Activated naive CD4-positive, alpha-beta T cell treated with anti-CD3 and anti-CD28 coated beads, Interleukin-2, amount 10 ng/mL, durations not matched to agents 7 days and 5 days (primary cell): ENCODE measurements around the gene NSRP1.
A peak's percentile ranks its signal among the peaks of the same experiment; 100 is the strongest.
"Not testable (repeated sequence)": the region's sequence is repeated elsewhere in the genome, so short reads cannot be mapped to it uniquely, and the experiment has no call there.

ENCODE experiments used
- CTCF ChIA-PET: fragments of 350-600 bp; sonication (Branson Sonifier 250); formaldehyde crosslinking; loops from one replicate; lab custom pipeline; 2021; ENCODE audit warnings: antibody characterized with exemption; lab: Charles Lee
- DNase-seq: peaks from one replicate; pipeline ENCODE4 v3.0.0-alpha.2; 2020
- H3K27ac Mint-ChIP-seq: one replicate; pipeline ENCODE4 v1.8.0; 2021; ENCODE audit warnings: mild to moderate bottlenecking, moderate library complexity, mixed read lengths
- H3K27me3 Mint-ChIP-seq: one replicate; pipeline ENCODE4 v1.8.0; 2021; ENCODE audit warnings: mild to moderate bottlenecking, mixed read lengths
- H3K36me3 Mint-ChIP-seq: one replicate; pipeline ENCODE4 v1.8.0; 2021; ENCODE audit warnings: mixed read lengths
- H3K4me1 Mint-ChIP-seq: one replicate; pipeline ENCODE4 v1.8.0; 2021; ENCODE audit warnings: mixed read lengths
- H3K4me3 Mint-ChIP-seq: one replicate; pipeline ENCODE4 v1.8.0; 2021; ENCODE audit warnings: mild to moderate bottlenecking, moderate library complexity, mixed read lengths
- H3K9me3 Mint-ChIP-seq: one replicate; pipeline ENCODE4 v1.8.0; 2021; ENCODE audit warnings: mixed read lengths

NSRP1 gene

DNA sequence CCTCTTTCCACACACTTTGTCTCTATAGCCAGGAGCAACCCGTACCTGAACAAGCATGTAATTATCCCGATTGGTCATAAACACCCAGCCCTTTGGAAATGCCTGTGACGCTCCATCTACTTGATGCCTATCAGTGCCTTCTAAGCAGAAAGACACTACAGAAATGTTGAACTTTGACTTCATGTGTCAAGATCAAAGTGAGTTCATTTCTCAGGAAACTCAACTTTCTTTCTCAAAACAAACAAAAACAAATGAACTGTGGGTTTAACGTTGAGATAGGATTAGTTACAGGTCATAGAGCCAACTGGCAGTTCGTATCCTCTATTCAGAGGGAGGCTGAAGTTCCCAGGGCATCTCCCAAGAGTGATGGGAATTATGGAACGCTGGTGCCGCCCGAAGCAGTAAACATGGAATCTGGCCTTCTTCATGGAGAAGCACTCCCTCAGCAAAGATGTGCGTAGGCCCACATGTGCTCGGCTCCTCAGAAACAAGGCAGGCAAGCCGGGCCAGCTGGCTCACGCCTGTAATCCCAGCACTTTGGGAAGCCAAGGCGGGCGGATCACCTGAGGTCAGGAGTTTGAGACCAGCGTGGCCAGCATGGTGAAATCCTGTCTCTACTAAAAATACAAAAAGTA lies 109.4 kb downstream of the NSRP1 start:
- no peak for DNase-seq
- Mint-ChIP-seq H3K27ac (no peak overlapping the region), H3K4me3 (no peak overlapping the region), H3K9me3 (no peaks in the 10 kb centered on the region), H3K36me3 (no peaks in the 10 kb centered on the region), H3K27me3 (peaks cover 52% of the 10 kb centered on the region), H3K4me1 (no peaks in the 10 kb centered on the region)
- CTCF ChIA-PET, result no interaction called here

DNA sequence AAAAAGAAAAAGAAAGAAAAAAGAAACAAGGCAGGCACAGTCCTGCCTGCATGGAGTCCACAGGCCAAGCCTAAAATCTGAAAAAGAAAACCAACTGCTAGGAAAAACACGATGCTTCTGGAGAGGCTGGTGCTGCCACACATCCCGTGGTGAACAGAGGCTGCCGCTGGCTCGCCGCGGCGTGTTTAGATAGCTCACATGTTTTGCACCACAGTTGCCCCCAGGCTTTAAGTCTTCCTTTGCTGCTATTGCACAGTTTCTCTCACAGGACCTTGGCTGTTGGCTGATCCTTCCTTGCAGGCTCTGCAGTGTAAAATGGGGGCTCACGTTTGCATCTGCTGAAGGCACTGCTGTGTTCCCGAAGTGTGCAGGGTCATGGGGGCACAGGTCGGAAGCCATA lies 110.3 kb downstream of the NSRP1 start:
- Mint-ChIP-seq H3K4me1 (no peaks in the 10 kb centered on the region), H3K27ac (no peak overlapping the region), H3K4me3 (no peak overlapping the region), H3K27me3 (peaks cover 54% of the 10 kb centered on the region), H3K9me3 (no peaks in the 10 kb centered on the region), H3K36me3 (no peaks in the 10 kb centered on the region)
- DNase-seq, result no peak
- CTCF ChIA-PET, result interaction anchor here (1.0 kb wide), 1 partner anchor 101 kb away, joined by 4 read pairs; no protein-coding TSS in a partner anchor

DNA sequence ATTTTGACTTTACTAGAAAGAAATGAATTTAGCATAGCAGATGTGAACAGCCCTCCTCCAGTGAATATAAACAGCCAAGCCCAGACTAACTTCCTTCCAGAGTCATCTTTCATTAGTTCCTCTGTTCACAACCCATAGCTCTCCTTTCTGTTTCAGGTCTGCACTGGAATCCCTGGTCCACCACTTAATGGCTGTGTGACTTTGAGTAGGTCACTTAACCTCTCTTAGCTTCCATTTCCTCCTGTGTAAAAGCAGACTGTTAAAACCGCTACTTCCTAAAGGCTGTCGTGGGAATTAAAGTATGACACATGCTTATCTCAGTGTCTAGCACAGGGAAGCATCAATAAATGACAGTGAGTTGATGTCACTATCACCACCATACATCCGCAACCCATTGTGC lies 111.4 kb downstream of the NSRP1 start:
- no peak overlapping the region for H3K27ac Mint-ChIP-seq
- peaks cover 65% of the 10 kb centered on the region for H3K27me3 Mint-ChIP-seq
- no peaks in the 10 kb centered on the region for H3K4me1 Mint-ChIP-seq
- H3K4me3 Mint-ChIP-seq, result no peak overlapping the region
- H3K36me3 Mint-ChIP-seq, result no peaks in the 10 kb centered on the region
- H3K9me3 Mint-ChIP-seq, result no peaks in the 10 kb centered on the region
- no peak for DNase-seq
- CTCF ChIA-PET, result interaction anchor here (1.0 kb wide), 1 partner anchor 103 kb away, joined by 4 read pairs; no protein-coding TSS in a partner anchor

DNA sequence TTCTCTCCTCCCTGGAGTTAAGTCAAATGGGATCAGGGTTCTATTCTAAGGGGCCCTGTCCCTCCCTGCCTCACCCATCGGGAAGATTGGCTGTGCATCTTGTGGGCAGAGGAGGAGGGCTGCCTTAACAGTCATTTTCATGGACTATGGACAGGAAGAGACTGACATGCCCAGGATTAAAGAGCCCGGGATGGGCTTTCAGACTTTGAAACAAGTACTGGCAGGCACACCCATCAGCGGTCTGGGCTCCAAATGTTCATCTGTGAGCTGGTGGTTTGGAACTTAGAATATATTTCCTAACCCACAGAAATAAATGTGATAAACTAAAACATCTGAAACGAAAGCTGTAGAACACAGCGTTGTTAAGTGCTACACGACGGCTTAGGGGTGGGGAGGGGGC lies 112.4 kb downstream of the NSRP1 start:
- H3K36me3 Mint-ChIP-seq, result no peaks in the 10 kb centered on the region
- no peak for DNase-seq

DNA sequence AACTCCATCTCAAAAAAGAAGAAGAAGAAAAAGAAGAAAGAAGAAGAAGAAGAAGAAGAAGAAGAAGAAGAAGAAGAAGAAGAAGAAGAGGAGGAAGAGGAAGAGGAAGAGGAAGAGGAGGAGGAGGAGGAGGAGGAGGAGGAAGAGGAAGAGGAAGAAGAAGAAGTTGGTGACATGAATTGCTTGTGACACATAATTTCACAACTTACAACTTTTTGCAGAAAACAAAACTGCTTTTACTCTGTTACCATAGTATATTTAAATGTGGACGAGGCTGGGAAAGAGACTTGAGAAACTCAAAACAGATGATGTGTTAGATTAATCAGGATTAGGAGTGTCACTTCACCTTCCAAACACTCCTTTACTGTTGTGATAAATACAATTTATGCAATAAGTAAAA lies 113.4 kb downstream of the NSRP1 start:
- H3K27ac Mint-ChIP-seq, H3K4me3 Mint-ChIP-seq, H3K9me3 Mint-ChIP-seq, H3K4me1 Mint-ChIP-seq, H3K36me3 Mint-ChIP-seq, CTCF ChIA-PET, DNase-seq: not testable (repeated sequence)
- H3K27me3 Mint-ChIP-seq, result peaks cover 75% of the 10 kb centered on the region

More for the DNA sequence above, 112.4 kb downstream of the NSRP1 start:
- CTCF ChIA-PET, result no interaction called here
- Mint-ChIP-seq H3K27ac (no peak overlapping the region), H3K4me1 (no peaks in the 10 kb centered on the region), H3K27me3 (peaks cover 75% of the 10 kb centered on the region), H3K9me3 (no peaks in the 10 kb centered on the region), H3K4me3 (no peak overlapping the region)

DNA sequence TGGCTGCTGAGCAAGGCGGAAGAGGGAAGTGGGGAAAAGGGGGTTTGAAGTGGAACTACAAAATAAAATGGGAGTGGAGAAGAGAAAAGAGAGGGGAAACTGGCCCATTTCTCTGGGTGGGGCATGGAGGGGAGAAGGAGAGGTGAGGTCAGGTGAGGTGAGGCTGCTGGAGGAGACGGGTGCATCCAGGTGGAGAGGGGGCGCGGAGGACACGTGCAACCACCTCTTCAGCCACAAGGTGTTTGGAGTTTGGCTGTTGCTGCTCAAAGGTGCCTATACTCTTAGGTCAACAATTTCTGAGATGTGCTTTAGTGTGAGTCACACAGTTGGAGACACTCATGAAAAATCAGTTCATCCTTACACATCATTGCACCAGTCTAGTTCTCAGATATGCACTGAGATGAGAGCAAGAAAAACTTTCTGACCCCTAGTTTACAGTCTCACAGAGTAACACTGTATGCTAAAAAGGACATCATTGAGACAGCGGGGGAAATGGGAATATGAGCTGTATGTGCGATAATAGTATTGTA lies 114.0 kb downstream of the NSRP1 start:
- Mint-ChIP-seq H3K9me3 (no peaks in the 10 kb centered on the region), H3K4me1 (peaks cover 8% of the 10 kb centered on the region), H3K36me3 (no peaks in the 10 kb centered on the region), H3K27ac (no peak overlapping the region), H3K27me3 (peaks cover 75% of the 10 kb centered on the region), H3K4me3 (no peak overlapping the region)
- CTCF ChIA-PET, result no interaction called here
- DNase-seq, result no peak

DNA sequence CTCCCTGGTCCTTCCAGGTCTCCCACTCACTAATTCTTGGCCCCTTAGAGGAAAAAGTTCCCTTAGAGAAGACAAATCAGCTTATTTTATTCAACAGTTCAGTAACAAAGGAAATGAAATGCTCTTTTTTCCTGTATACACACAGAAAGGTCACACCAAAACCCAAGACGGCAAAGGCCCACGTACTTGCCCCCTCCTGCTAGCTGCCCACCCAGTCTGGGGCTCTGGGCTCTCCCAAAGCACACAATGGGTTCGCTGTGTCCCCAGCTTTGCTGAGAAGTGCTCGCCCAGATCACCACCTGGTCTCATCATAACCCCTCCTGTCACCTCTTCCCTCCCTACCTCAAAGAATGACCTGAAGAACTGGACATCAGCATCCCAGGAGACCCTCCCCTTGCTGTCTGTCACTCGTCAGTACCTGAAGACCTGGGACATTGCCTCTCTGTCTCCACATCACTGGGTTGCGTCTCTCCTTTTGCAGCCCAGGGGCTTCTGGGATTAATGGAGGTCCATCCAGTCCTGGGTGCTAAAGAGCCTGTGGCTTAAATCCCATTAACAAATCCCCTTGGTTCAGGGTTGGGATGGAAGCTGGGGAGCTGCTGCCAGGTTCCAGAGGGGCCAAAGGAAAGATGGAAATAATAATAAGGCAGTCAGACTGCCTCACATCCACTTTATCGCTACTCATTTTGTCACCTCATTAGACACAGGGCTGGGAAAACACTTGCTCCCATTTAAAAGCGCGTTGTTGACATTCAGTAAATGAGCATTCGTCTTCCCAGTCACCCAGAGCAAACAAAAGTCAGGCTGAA lies 115.6 kb downstream of the NSRP1 start:
- CTCF ChIA-PET, result no interaction called here

DNA sequence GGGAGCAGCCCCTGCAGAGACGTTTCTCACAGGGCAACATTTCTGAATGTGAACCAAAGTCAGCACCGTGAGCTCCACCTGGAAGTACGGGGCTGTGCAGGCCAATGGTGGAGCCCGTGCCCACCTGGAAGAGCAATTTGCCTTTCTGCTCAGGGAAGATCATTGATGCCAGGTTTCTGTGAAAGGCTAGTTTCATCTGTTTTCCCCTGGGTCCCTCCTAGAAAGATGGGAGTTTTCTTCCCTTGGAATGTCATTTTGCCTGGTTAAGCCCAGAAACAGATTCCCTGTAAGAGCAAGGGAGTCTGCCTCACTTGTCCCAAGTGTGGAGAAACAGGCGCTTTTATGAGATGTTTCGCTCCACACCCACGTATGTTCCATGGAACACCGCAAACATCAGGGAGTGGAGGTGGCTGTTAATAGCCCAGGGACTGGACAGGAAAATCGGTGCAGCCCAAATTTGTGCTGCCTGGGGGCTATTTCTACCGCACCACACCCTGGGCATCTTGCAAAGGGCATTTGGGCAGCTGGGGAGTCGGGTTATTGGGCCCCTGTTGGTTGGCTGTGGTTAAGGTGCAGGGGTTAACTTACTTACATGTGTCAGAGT lies 116.3 kb downstream of the NSRP1 start:
- Mint-ChIP-seq H3K36me3 (no peaks in the 10 kb centered on the region), H3K27ac (no peak overlapping the region), H3K4me3 (no peak overlapping the region), H3K4me1 (peaks cover 15% of the 10 kb centered on the region), H3K27me3 (peaks cover 87% of the 10 kb centered on the region), H3K9me3 (no peaks in the 10 kb centered on the region)
- CTCF ChIA-PET, result interaction anchor here (1.0 kb wide), 1 partner anchor 108 kb away, joined by 3 read pairs; no protein-coding TSS in a partner anchor
- DNase-seq, result no peak

More for the DNA sequence above, 115.6 kb downstream of the NSRP1 start:
- Mint-ChIP-seq H3K27ac (no peak overlapping the region), H3K36me3 (no peaks in the 10 kb centered on the region), H3K4me3 (no peak overlapping the region), H3K27me3 (peaks cover 81% of the 10 kb centered on the region), H3K9me3 (no peaks in the 10 kb centered on the region), H3K4me1 (peaks cover 15% of the 10 kb centered on the region)
- no peak for DNase-seq

DNA sequence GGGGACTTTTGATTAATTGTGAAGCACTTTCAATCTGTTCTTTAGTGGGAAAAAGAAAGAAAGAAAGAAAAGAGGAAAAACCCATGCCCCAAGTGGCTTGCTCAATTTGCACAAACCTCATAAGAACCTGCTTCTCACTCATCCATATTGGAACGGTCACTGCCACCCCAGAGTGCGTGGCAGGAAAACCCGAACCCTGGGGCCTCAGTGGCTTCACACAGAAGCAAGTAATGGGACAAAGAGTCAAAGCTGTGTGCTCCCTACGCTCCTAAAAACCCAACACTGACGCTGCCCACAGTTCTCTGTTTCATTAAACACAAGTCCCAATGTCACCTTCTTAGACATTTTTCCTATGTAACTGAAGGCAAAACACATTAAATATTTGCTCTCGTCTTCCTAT lies 117.7 kb downstream of the NSRP1 start:
- Mint-ChIP-seq H3K4me1 (peaks cover 21% of the 10 kb centered on the region), H3K36me3 (no peaks in the 10 kb centered on the region), H3K27ac (no peak overlapping the region), H3K9me3 (no peaks in the 10 kb centered on the region), H3K4me3 (no peak overlapping the region), H3K27me3 (peaks cover 89% of the 10 kb centered on the region)
- CTCF ChIA-PET, result interaction anchor here (1.0 to 1.4 kb wide), 3 partner anchors 102 to 110 kb away, joined by 3 to 6 read pairs (median 5); no protein-coding TSS in a partner anchor
- no peak for DNase-seq

DNA sequence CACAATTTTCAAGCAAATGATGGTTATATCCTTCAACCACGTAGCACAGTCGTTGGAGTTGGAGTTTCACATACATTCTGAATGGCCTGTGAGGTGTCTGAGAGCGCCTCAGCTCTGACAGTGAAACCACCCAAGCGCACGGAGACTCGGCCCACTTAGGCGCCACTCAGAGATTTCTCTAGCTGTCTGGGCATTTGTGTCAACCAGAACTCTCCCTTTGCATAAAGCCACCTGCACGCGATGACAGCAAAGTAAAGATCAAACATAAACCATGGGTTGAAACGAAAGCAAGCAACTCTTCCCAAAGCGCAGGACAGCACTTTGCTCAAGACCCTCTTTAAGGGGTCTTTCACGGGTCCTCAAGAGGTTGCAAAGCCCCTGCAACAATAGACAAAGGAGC lies 118.3 kb downstream of the NSRP1 start:
- CTCF ChIA-PET, result interaction anchor here (1.2 to 1.4 kb wide), 2 partner anchors 101 to 110 kb away, joined by 5 to 6 read pairs; no protein-coding TSS in a partner anchor

DNA sequence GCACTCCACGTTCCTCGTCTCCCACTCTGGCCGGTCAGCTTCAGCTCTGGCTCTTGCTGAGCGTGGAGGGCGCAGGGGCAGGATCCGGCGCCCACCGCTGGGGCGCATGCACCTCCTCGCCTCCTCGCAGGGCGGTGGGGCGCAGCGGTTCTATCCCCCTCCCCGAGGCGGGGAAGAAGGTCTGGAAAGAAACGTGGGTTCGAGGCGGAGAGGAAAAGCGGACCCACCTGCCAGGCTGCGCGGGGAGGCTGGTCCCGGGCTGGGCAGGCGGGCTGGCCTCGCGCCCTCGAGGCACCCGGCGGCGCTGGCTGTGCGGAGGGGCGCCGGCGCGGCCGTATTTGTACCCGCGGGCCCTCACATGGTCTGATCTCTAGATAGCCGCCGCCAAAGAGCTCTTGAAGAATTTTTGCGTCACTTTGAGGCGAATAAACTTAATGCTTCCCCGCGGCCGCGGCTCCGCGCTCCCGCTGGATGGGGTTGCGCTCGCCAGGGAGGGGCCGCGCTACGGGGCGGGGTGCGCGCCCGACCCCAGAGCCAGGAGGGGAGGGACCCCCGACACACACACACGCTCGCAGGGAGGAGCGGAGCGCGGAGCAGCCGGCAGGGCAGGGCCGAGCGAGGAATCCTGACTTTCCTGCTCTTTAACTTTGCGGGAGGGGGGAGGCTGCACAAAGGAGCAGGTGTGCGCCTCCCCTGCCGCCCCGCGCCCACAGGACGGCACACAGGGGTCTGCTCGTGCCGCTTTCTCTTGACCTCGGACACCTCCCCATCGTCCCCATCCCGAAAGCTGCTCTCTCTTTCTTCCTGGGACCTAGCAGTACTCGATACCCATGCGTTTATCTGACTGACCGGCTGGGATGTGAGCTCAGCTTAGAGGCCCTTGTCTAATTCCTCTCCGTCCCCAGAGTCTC lies 119.0 kb downstream of the NSRP1 start, which contains the start of gene SLC6A4:
Gene SLC6A4, minus strand, starts transcription at position 312 of the 911 bp plus-strand sequence. CDS start 13,739 bp downstream, outside the sequence.
- peaks cover 22% of the 10 kb centered on the region for H3K4me1 Mint-ChIP-seq
- DNase-seq, result no peak
- peak within 1 kb of the TSS; percentile 59 for H3K4me3 Mint-ChIP-seq
- no peak within 1 kb of the TSS for H3K27ac Mint-ChIP-seq
- CTCF ChIA-PET, result interaction anchor here (0.7 to 1.8 kb wide), 6 partner anchors 101 to 131 kb away, joined by 3 to 15 read pairs (median 4); no protein-coding TSS in a partner anchor
- H3K9me3 Mint-ChIP-seq, result no peaks in the 10 kb centered on the region
- no peaks in the 10 kb centered on the region for H3K36me3 Mint-ChIP-seq
- H3K27me3 Mint-ChIP-seq, result peaks cover 90% of the 10 kb centered on the region

More for the DNA sequence above, 118.3 kb downstream of the NSRP1 start:
- Mint-ChIP-seq H3K4me1 (peaks cover 22% of the 10 kb centered on the region), H3K9me3 (no peaks in the 10 kb centered on the region), H3K27me3 (peaks cover 91% of the 10 kb centered on the region), H3K4me3 (peak overlapping the region; percentile 58), H3K27ac (no peak overlapping the region), H3K36me3 (no peaks in the 10 kb centered on the region)
- DNase-seq, result peak; percentile 34
